HEK293 (cell line): ENCODE results near the gene CYB5R4.

ENCODE experiments used
- CTCF ChIP-seq: fragments of 450-650 bp; formaldehyde crosslinking; IDR thresholded peaks from 2 replicates; pipeline ENCODE4 v1.5.1; 2016; ENCODE audit warnings: missing biosample characterization, missing genetic modification characterization
- KLF16 ChIP-seq: fragments of 450-650 bp; formaldehyde crosslinking; IDR thresholded peaks from 2 replicates; pipeline ENCODE4 v1.5.1; 2017; ENCODE audit warnings: missing biosample characterization, missing genetic modification characterization
- MEIS1 ChIP-seq: sonication (generic); formaldehyde crosslinking; IDR thresholded peaks from 2 replicates; pipeline ENCODE4 v1.8.1; 2022; ENCODE audit warnings: missing genetic modification reagents, mild to moderate bottlenecking, borderline replicate concordance
- RBAK ChIP-seq: fragments of 450-650 bp; formaldehyde crosslinking; IDR thresholded peaks from 2 replicates; pipeline ENCODE4 v1.5.1; 2016; ENCODE audit warnings: missing biosample characterization, missing genetic modification characterization
- REST ChIP-seq: fragments of 450-650 bp; formaldehyde crosslinking; IDR thresholded peaks from 2 replicates; pipeline ENCODE4 v1.5.1; 2016; ENCODE audit warnings: missing biosample characterization, missing genetic modification characterization
- SCRT1 ChIP-seq: fragments of 450-650 bp; formaldehyde crosslinking; IDR thresholded peaks from 2 replicates; pipeline ENCODE4 v1.5.1; 2016; ENCODE audit warnings: missing biosample characterization, missing genetic modification characterization, borderline replicate concordance
- TCF7L2 ChIP-seq: IDR thresholded peaks from 2 replicates; pipeline ENCODE4 v1.6.1; 2011; ENCODE audit warnings: low read depth, mild to moderate bottlenecking, inconsistent platforms, low read length, moderate library complexity, borderline replicate concordance
- ZBTB21 ChIP-seq: fragments of 450-650 bp; formaldehyde crosslinking; IDR thresholded peaks from 2 replicates; pipeline ENCODE4 v1.5.1; 2017; ENCODE audit warnings: missing biosample characterization, missing genetic modification characterization
- ZNF24 ChIP-seq: fragments of 450-650 bp; formaldehyde crosslinking; IDR thresholded peaks from 2 replicates; pipeline ENCODE4 v1.5.1; 2016; ENCODE audit warnings: missing biosample characterization, missing genetic modification characterization
- ZNF521 ChIP-seq: fragments of 450-650 bp; formaldehyde crosslinking; IDR thresholded peaks from 2 replicates; pipeline ENCODE4 v1.5.1; 2017; ENCODE audit warnings: missing biosample characterization, mild to moderate bottlenecking, missing genetic modification characterization
- ZNF596 ChIP-seq: fragments of 450-650 bp; IDR thresholded peaks from 2 replicates; pipeline ENCODE4 v1.5.0; 2018; ENCODE audit warnings: missing biosample characterization, mild to moderate bottlenecking, missing genetic modification characterization, moderate library complexity
- ZNF623 ChIP-seq: fragments of 450-650 bp; formaldehyde crosslinking; IDR thresholded peaks from 2 replicates; pipeline ENCODE4 v1.5.1; 2016; ENCODE audit warnings: missing biosample characterization, missing genetic modification characterization
- ZNF792 ChIP-seq: fragments of 450-650 bp; formaldehyde crosslinking; IDR thresholded peaks from 2 replicates; pipeline ENCODE4 v1.5.1; 2016; ENCODE audit warnings: missing biosample characterization, missing genetic modification characterization

GRCh38 chr6:84003131-84003530 lies 143.6 kb downstream of the CYB5R4 start:
- TF ChIP-seq ZNF792 (tag by site-specific recombination), result no peak
- no peak for TF ChIP-seq CTCF (tag by site-specific recombination)
- no peak for TF ChIP-seq ZNF521
- no peak for TF ChIP-seq RBAK
- no peak for TF ChIP-seq KLF16 (tag by site-specific recombination)
- TF ChIP-seq MEIS1, result no peak
- no peak for TF ChIP-seq TCF7L2
- TF ChIP-seq SCRT1, result no peak
- TF ChIP-seq ZNF596 (tag by site-specific recombination), result no peak
- TF ChIP-seq ZBTB21, result no peak
- TF ChIP-seq ZNF623, result no peak
- no peak for TF ChIP-seq ZNF24 (tag by site-specific recombination)
- TF ChIP-seq REST (tag by site-specific recombination), result no peak
